ENCODE measurements around the gene KHDC4. TPM values are rescaled to one million over a fixed set of nuclear protein-coding genes. Genes with fewer than 3 reads are reported as not detected.
A peak's percentile ranks its signal among the peaks of the same experiment; 100 is the strongest.

The KHDC4 gene
- total and polyA plus RNA-seq, 4 donors, result 8.4 to 32.6 (median 14.8) TPM

- H3K27ac ChIP-seq (ENCODE audit: low read depth in 1 of 2, low read length in 2 of 2), result peak overlapping the region; percentile 76 to 78
Measured at GRCh38 chr1:155912056-155912536, 22.1 kb downstream of the KHDC4 start.

GRCh38 chr1:155911156-155912055 lies 22.8 kb downstream of the KHDC4 start, which contains the start of gene RIT1:
Gene RIT1, minus strand, starts transcription at chr1:155911349. Its CDS starts 588 bp downstream, at chr1:155910761.
- Histone ChIP-seq H3K9me3 (ENCODE audit: control insufficient read depth in 4 of 4, low read length in 3 of 4) (no peaks in the 10 kb centered on the region), H3K27ac (ENCODE audit: low read depth in 1 of 2, low read length in 2 of 2) (peak within 1 kb of the TSS; percentile 76 to 78), H3K36me3 (ENCODE audit: control insufficient read depth in 4 of 4, insufficient read depth in 3 of 4, low read depth in 1 of 4, low read length in 3 of 4) (peaks cover 10 to 48% (median 37%) of the 10 kb centered on the region in 4 donors), H3K4me3 (ENCODE audit: low read depth in 1 of 3, low read length in 3 of 3) (peak within 1 kb of the TSS; percentile 84 to 97 (median 88)), H3K27me3 (ENCODE audit: control insufficient read depth in 4 of 4, insufficient read depth in 4 of 4, low read length in 3 of 4) (no peaks in the 10 kb centered on the region), H3K4me1 (ENCODE audit: control insufficient read depth in 4 of 4, insufficient read depth in 4 of 4, low read length in 3 of 4) (peaks cover 0 to 11% (median 10%) of the 10 kb centered on the region in 4 donors), H3K9ac (ENCODE audit: low read depth in 1 of 2, low read length in 2 of 2) (peak within 1 kb of the TSS; percentile 30 to 72)
- DNase-seq (ENCODE audit: low spot score), result peak; percentile 89
- WGBS, result 7% methylated on average over 34 of the region's 34 CpGs
- TF ChIP-seq ATF3 (IDR thresholded peaks at IDR 0.05), result no peak
- peak; percentile 46 for TF ChIP-seq SP1 (IDR thresholded peaks at IDR 0.05)
- TF ChIP-seq REST (IDR thresholded peaks at IDR 0.05), result no peak
- TF ChIP-seq YY1 (IDR thresholded peaks at IDR 0.05), result peak; percentile 94
- TF ChIP-seq HNF4A (conservative IDR thresholded peaks at IDR 0.05), result peak in 1 of 2 donors; percentile 27
- TF ChIP-seq GABPA (IDR thresholded peaks at IDR 0.05 in 1 of 2, conservative IDR thresholded peaks at IDR 0.05 in 1 of 2), result peak in 1 of 2 donors; percentile 54
- TF ChIP-seq TAF1 (conservative IDR thresholded peaks at IDR 0.05), result no peak
- TF ChIP-seq CTCF (IDR thresholded peaks at IDR 0.05; ENCODE audit: low read depth, low read length, missing input control), result peak; percentile 37
- TF ChIP-seq EGR1 (IDR thresholded peaks at IDR 0.05; ENCODE audit: low read depth in 2 of 2), result no peak
- peak in 1 of 2 donors; percentile 26 for TF ChIP-seq RAD21 (IDR thresholded peaks at IDR 0.05)
- peak in 1 of 2 donors; percentile 15 for TF ChIP-seq JUND (IDR thresholded peaks at IDR 0.05)
- no peak for TF ChIP-seq MAX (IDR thresholded peaks at IDR 0.05)
- peak; percentile 82 for TF ChIP-seq NR2F2 (IDR thresholded peaks at IDR 0.05)

More at GRCh38 chr1:155912056-155912536, 22.1 kb downstream of the KHDC4 start:
- no peaks in the 10 kb centered on the region for H3K9me3 ChIP-seq (ENCODE audit: control insufficient read depth in 4 of 4, low read length in 3 of 4)
- H3K4me3 ChIP-seq (ENCODE audit: low read depth in 1 of 3, low read length in 3 of 3), result no peak overlapping the region
- TF ChIP-seq RAD21 (IDR thresholded peaks at IDR 0.05) (no peak), NR2F2 (IDR thresholded peaks at IDR 0.05) (no peak), RXRA (IDR thresholded peaks at IDR 0.05) (no peak), ATF3 (IDR thresholded peaks at IDR 0.05) (no peak), EGR1 (IDR thresholded peaks at IDR 0.05; ENCODE audit: low read depth in 2 of 2) (no peak), CTCF (IDR thresholded peaks at IDR 0.05; ENCODE audit: low read depth, low read length, missing input control) (no peak)
- peaks cover 9 to 54% (median 42%) of the 10 kb centered on the region in 4 donors for H3K36me3 ChIP-seq (ENCODE audit: control insufficient read depth in 4 of 4, insufficient read depth in 3 of 4, low read depth in 1 of 4, low read length in 3 of 4)
- peaks cover 0 to 11% (median 10%) of the 10 kb centered on the region in 4 donors for H3K4me1 ChIP-seq (ENCODE audit: control insufficient read depth in 4 of 4, insufficient read depth in 4 of 4, low read length in 3 of 4)
- H3K9ac ChIP-seq (ENCODE audit: low read depth in 1 of 2, low read length in 2 of 2), result no peak overlapping the region
- DNase-seq (ENCODE audit: low spot score), result no peak
- WGBS, result 88% methylated on average over 11 of the region's 11 CpGs
- no peaks in the 10 kb centered on the region for H3K27me3 ChIP-seq (ENCODE audit: control insufficient read depth in 4 of 4, insufficient read depth in 4 of 4, low read length in 3 of 4)
